Activated CD8-positive, alpha-beta memory T cell treated with anti-CD3 and anti-CD28 coated beads, Interleukin-2, amount 50 U/mL, for 24 hours (primary cell): ENCODE results near the gene PHB1.
"Not testable (repeated sequence)": the region's sequence is repeated elsewhere in the genome, so short reads cannot be mapped to it uniquely, and the experiment has no call there.

Experiments
- DNase-seq: peaks from one replicate; pipeline ENCODE4 v3.0.0-alpha.2; 2020; ENCODE audit errors: extremely low read depth

Gene PHB1

DNA sequence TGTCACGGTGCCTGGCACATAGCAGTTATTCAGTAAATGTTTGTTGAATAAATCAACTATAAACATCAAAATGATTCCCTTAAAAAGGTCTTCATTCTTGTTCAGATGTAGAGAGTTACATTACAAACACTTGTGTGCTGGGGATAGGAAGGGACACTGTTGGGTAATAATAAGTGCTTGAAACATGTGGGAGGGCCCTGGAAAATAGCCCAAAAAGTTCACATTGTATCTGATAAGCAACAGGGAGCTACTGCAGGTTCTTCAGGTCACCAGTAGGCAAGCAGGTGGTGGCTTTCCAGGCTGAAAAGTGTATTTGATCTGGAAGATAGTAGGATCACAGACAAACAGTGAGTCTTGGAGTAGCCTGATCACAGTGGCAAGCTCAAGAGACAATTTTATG lies 33.6 kb downstream of the PHB1 start:
- no peak for DNase-seq

GRCh38 chr17:49379926-49380325 lies 34.8 kb downstream of the PHB1 start:
- no peak for DNase-seq

DNA sequence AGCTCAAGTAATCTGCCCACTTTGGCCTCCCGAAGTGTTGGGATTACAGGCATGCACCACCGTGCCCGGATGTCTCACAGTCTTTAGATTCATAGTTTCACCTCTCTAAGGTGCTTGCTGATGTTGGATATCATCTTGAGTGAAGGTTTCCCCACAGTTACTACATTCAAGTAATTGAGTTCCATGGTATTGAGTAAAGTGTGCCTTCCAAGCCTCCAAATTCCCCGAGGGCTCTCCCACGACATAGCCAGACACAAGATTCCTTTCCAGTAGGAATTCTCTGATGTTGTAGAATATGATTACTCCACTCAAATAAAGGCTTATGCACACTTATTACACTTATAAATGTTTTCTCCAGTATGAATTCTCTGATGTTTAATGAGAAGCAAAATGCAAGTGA lies 36.4 kb downstream of the PHB1 start:
- no peak for DNase-seq

DNA sequence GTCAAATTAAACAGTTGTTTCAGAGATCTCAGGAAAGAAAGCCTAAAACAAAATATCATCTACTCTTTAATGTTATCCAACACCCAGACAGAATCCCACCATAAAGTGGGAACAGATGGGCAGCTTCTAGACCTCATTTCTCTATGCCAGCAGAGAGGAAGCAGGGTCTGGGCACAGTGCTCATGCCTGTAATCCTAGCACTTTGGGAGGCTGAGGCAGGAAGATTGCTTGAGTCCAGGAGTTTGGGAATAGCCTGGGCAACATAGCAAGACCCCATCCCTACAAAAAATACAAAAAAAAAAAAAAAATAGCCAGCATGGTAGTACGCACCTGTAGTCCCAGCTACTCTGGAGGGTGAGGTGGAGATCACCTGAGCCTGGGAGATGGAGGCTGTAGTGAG lies 39.1 kb downstream of the PHB1 start:
- DNase-seq, result no peak

- no peak for DNase-seq
Measured at GRCh38 chr17:49373115-49373514, 41.6 kb downstream of the PHB1 start.

DNA sequence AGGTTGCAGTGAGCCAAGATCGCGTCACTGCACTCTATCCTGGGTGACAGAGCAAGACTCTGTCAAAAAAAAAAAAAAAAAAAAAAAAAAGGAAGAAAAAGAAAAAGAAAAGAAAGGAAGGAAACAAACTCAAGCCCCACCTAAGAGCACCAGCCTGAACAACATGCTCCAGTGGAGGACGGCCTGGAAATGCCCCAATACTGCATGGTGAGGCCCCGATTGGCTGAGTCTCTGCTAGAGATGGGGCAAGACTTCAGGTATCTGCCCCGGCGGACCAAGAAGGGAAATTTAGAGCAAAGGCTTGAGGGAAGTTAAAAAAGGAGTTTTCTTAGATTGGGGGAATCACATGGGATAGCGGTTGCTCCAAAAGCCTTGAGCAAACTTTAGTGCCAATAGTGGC lies 42.3 kb downstream of the PHB1 start:
- no peak for DNase-seq

DNA sequence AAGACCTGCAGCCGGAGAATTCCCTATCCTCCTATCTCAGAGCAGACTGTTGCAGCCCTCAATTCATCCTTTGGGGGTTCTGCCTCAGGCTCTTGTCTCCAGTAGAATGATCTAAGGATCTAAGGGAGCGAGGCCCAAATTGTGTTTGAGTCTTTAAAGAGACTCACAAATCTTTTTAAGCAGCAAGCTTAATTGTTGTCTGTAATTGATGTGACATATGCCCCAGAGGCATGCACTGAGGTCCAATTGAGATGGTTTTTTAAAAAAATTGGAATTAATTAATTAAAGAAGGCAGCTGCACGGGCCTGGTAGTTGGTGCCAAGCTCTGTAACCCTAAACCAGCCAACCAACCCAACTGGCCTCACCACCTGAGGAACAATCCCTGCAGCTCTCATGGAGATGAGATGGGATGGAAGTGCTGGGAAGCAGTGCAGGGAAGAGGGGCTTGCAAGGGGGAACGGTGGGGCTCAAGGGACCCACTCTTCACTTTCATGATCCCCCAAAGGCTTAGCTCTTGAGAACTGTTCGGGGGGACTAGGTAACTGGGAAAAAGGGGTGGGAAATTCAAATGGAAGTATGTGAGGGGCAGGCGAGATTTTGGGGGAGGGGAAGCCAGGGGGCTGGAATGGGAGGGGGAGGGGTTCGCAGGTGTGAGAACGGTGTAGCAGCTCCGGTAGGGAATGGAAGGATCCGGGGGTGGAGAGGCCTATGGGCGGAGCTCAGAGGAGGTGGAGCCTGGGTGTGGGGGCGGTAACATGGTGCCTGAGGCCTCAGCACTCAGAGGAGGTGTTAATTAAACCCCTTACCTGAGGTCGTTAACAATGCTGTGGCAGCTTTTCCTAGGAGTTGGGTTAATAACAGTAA lies 43.5 kb downstream of the PHB1 start:
- no peak for DNase-seq

- DNase-seq, result no peak
Measured at GRCh38 chr17:49369760-49370159, 44.9 kb downstream of the PHB1 start.

DNA sequence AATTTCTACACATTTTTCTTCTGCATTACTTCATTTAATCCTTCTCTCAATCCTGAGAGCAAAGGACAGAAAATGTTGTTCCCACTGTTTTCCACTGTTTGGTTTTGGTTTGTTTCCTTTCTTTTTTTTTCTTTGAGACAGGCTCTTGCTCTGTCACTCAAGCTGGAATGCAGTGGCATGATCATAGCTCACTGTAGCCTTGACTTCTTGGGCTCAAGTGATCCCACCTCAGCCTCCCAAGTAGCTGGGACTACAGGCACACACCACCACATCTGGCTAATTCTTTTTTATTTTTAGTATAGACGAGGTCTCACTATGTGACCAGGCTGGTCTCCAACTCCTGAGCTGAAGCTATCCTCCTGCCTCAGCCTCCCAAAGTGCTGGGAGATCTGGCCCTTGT lies 45.6 kb downstream of the PHB1 start:
- no peak for DNase-seq

DNA sequence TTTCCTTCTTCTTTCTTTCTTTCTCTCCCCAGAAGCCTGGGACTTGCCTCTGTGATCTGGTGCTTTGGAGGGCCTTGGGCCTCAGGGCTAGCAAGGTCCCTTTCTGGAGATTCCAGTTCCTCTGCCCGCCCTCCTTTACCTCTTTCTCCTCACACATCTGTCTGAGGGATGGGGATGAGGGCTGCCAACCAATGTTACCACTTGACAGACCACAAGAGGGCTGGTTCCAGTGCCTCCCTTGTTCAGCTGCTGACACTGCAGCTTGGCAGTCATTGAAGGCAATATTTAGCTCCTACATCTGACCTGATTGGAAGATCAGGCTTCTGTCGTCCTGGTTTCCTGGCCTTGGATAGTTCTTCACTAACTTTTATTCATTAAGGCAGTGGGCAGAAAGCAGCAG lies 49.0 kb downstream of the PHB1 start:
- DNase-seq, result no peak

DNA sequence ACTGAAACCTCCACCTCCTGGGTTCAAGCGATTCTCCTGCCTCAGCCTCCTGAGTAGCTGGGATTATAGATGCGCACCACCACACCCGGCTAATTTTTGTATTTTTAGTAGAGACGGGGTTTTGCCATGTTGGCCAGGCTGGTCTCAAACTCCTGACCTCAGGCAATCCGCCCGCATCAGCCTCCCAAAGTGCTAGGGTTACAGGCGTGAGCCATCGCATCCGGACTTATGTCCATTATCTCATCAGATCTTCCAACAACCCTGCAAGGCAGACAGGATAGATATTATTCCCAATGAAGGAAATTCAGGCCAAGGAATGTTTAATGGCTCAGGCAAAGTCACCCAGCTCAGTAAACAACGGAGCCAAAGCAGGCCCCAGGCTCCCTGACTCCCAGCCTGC lies 49.6 kb downstream of the PHB1 start:
- not testable (repeated sequence) for DNase-seq

DNA sequence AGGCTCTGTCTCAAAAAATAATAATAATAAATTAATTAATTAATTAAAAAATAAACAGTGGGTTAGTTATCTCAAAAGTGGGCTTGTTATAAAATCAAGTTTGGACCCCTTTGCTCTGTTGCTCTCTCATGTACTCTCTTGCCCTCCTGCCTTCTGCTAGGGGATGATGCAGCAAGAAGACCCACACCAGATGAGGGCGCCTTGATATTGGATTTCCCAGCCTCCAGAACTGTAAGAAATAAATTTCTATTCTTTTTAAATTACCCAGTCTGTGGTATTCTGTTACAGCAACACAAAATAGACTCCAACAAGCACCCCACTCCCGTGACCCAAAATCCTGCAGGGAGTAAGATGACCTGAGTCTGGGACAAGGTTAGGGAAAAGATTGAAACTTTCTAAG lies 50.6 kb downstream of the PHB1 start:
- DNase-seq, result no peak

GRCh38 chr17:49363251-49363650 lies 51.4 kb downstream of the PHB1 start:
- no peak for DNase-seq

DNA sequence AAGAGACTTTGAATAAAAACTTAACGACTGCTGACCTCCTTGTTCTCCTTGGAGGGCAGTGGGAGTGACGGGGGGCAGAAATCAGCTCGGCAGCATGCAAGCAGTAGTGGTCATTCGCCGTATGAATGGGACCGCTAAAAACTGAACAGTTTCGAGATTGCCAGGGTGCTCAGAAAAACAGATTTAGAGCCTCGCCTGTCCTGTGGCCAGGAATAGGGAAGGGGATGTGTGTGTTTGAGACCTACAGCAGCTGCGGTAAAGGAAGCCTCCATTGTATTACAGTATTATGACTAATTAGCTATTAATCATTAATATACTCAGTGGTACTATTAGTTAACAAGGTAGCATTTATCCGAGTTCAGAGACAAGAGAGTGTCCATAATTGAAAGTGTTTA lies 52.0 kb downstream of the PHB1 start:
- DNase-seq, result no peak

DNA sequence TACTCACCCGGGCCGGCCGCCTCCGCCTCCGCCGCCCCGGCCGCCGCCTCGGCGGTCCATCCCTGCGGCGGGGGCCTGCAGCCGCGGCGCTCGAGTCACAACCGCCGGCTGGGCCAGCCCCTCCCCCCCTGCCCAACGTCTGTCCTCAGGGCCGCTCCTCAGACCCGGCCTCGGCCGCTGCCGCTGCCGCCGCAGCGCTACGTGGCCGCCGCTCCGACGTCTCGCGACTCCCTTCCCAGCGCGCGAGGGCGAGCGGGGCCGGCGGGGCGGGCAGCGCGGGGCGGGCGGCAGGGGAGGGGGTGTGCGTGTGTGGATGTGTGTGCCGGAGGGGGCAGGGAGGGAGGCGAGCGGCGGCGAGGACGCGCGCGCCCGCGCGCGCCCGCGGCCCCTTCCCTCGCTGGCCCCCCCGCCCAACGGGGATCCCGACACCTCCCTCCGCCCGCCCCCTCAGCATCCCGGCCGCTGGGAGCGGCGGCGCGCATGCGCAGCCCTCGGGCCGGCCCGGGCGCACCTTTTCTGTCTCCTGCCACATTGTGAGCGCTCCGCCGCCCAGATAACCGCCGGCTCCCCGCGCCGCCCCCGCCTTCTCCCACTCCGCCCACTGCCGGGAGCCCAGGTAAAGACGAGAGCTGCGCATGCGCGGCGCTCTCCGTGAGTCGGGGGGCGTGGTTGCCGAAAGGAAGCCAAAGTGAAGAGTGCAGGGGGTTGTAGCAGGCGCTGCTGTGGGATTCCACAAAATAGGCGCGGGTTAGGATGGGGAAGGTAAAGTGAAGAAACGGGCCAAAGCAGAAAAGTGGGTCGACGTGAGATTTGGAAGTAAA lies 52.6 kb downstream of the PHB1 start, which contains the start of gene ZNF652:
Gene ZNF652 (minus strand): TSS at position 349 of the 821 bp plus-strand sequence. CDS start 44,525 bp downstream, outside the sequence.
- DNase-seq, result peak; percentile 69

- DNase-seq, result peak; percentile 39
Measured at GRCh38 chr17:49361129-49361901, 53.4 kb downstream of the PHB1 start.

GRCh38 chr17:49360796-49361128 lies 53.9 kb downstream of the PHB1 start:
- DNase-seq, result no peak

- no peak for DNase-seq
Measured at GRCh38 chr17:49359990-49360795, 54.5 kb downstream of the PHB1 start.

- no peak for DNase-seq
Measured at GRCh38 chr17:49358641-49359247, 55.9 kb downstream of the PHB1 start.

DNA sequence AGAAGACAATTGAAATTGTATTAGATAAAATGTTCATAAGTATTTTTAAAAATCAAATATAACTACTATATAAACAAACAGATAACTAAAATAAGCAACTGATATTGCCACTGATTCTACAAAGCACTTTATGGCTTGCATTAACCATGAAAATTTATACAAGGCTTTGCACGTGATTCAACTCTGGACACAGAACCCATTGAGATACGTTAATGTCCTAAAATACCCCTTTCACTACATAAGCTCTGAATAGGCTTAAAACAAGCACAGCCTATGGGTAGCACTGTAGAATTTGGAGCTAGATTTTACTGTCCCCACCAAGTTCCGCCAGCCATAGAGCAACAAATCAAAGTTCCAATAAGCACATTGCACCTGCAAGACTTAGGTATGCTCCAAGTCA lies 57.2 kb downstream of the PHB1 start:
- no peak for DNase-seq

DNA sequence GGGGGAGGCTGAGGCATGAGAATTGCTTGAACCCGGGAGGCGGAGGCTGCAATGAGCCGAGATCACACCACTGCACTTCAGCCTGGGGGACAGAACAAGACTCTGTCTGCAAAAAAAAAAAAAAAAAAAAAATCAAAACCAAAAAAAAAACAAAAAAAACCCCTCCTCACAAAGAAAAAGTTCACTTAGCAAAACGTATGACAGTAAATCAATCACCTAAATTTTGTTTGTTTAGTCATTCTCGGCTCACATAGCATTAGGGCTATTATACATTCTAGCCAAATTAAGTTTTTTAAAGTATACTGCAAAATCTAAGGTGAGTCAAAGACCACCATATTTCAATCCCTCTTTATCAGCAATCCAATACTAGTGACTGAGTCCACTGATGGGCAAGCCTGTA lies 58.4 kb downstream of the PHB1 start:
- no peak for DNase-seq
